Peyer's patch (tissue), 4 donors: ENCODE measurements around the gene CLEC2L.

ENCODE experiments used
- POLR2A ChIP-seq, 2 donors: fragments of 450-650 bp; IDR thresholded peaks; one replicate each; pipeline ENCODE4 v1.5.1; 2017; ENCODE audit warnings: antibody characterized with exemption in 2 of 2, mild to moderate bottlenecking in 2 of 2, moderate library complexity in 2 of 2
- TF ChIP-seq, protein P1 (sequence below), 6 experiments: fragments of 450-650 bp in 4 of 6; fragments of 200-600 bp in 2 of 6; sonication (generic) in 1 of 6; IDR thresholded peaks; one replicate each; pipeline ENCODE4 v1.5.1; 2017 to 2019; ENCODE audit warnings: antibody characterized with exemption in 6 of 6, mild to moderate bottlenecking in 3 of 6, moderate library complexity in 1 of 6

DNA sequence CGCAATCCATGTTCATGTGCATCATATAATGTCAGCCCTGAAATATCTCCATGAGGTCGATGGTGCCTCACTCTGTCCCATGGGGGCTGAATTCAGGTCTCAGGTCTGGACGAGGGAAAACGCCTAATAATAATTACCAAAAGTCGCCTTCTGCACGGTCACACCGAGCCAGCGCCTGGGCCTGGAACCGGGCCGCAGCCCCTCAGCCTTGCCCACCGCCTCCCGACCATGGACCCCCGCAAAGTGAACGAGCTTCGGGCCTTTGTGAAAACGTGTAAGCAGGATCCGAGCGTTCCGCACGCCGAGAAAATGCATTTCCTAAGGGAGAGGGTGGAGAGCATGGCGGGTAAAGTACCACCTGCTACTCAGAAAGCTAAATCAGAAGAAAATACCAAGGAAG lies 21.3 kb upstream of the CLEC2L start:
- TF ChIP-seq, protein P1, sequence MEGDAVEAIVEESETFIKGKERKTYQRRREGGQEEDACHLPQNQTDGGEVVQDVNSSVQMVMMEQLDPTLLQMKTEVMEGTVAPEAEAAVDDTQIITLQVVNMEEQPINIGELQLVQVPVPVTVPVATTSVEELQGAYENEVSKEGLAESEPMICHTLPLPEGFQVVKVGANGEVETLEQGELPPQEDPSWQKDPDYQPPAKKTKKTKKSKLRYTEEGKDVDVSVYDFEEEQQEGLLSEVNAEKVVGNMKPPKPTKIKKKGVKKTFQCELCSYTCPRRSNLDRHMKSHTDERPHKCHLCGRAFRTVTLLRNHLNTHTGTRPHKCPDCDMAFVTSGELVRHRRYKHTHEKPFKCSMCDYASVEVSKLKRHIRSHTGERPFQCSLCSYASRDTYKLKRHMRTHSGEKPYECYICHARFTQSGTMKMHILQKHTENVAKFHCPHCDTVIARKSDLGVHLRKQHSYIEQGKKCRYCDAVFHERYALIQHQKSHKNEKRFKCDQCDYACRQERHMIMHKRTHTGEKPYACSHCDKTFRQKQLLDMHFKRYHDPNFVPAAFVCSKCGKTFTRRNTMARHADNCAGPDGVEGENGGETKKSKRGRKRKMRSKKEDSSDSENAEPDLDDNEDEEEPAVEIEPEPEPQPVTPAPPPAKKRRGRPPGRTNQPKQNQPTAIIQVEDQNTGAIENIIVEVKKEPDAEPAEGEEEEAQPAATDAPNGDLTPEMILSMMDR (IDR thresholded peaks at IDR 0.05): no peak
- no peak for TF ChIP-seq POLR2A (IDR thresholded peaks at IDR 0.05)
